HFFc6 (cell line): ENCODE data around the gene FRAS1. TPM values are rescaled to one million over a fixed set of nuclear protein-coding genes. Genes with fewer than 3 reads are reported as not detected.

ENCODE experiments used
- DNase-seq: peaks from one replicate; pipeline ENCODE4 v3.0.0-alpha.2; 2018
- H3K27ac Mint-ChIP-seq: 2 replicates; pipeline ENCODE4 v1.8.0; 2020; ENCODE audit warnings: mild to moderate bottlenecking, mixed read lengths
- H3K27me3 Mint-ChIP-seq: 2 replicates; pipeline ENCODE4 v1.8.0; 2021; ENCODE audit warnings: mild to moderate bottlenecking, moderate library complexity, mixed read lengths; ENCODE audit not compliant: insufficient read depth
- H3K36me3 Mint-ChIP-seq: 2 replicates; pipeline ENCODE4 v1.8.0; 2021; ENCODE audit warnings: low read depth, mixed read lengths
- H3K4me1 Mint-ChIP-seq: 2 replicates; pipeline ENCODE4 v1.8.0; 2020; ENCODE audit warnings: low read depth, mixed read lengths
- H3K4me3 Mint-ChIP-seq: 2 replicates; pipeline ENCODE4 v1.8.0; 2020; ENCODE audit warnings: mild to moderate bottlenecking, moderate library complexity, mixed read lengths
- H3K9me3 Mint-ChIP-seq: 2 replicates; pipeline ENCODE4 v1.8.0; 2020; ENCODE audit warnings: mild to moderate bottlenecking, mixed read lengths
- CTCF ChIP-seq: fragments of 200-600 bp; sonication (generic); IDR thresholded peaks from 2 replicates; pipeline ENCODE4 v1.5.0; 2021; ENCODE audit warnings: antibody characterized with exemption, mild to moderate bottlenecking
- total RNA-seq, 6 experiments: library from RNA; stranded (reverse); fragmentation: NEBNext Ultra II Directional; extraction: Animal tissue kit (Norgen Biotek cat#: 25700); gene quantifications; 2 replicates in 1 of 6; 3 replicates in 5 of 6; pipeline ENCODE4 v1.2.3, GENCODE V29; 2021

Gene FRAS1
- total RNA-seq, 6 experiments from 2014 or later = 1.7 to 11.0 (median 2.3) TPM

DNA sequence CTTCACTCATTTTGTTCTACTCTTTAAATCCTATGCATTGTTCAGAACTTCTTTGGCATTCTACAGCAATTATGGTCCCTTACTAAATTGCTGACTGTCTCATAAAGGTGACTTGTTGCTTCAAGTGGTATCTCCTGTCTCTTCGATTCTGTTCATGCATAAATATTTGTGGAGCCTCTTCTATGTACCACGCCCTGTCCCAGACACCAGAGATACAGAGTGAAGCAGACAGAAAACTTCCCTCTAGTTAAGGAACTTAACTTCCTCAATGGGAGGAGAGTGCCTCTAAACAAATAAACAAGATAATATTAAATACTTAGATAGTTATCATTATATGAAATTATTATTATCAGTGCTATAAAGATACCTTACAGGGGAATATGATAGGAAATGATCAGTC is 235.7 kb downstream of the FRAS1 start:
- no peak overlapping the region for H3K27ac Mint-ChIP-seq
- no peak for TF ChIP-seq CTCF
- H3K27me3 Mint-ChIP-seq = no peaks in the 10 kb centered on the region
- DNase-seq = no peak
- peaks cover 62% of the 10 kb centered on the region for H3K4me1 Mint-ChIP-seq
- no peaks in the 10 kb centered on the region; the same call in 1 of the 2 replicates for H3K36me3 Mint-ChIP-seq
- H3K9me3 Mint-ChIP-seq = no peaks in the 10 kb centered on the region
- no peak overlapping the region for H3K4me3 Mint-ChIP-seq

DNA sequence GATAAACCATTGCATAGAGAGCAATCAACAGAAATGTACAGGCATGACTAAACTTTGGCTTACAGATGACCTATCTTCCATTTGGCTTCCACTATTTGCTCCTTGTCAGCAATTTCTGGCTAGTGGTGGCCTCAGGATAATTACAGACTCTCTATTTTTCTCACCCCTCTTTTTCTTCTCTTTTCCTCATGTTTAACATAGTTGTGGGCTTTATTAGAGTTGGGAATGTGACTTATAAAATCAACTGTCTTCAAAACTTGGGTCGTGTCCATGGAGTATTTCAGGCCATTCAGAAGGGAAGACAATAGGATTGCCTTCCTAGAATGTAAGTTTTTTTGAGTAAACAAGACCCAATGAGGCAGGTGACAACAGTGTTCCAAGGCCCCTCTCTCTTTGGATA is 236.2 kb downstream of the FRAS1 start:
- TF ChIP-seq CTCF = no peak
- H3K27me3 Mint-ChIP-seq = no peaks in the 10 kb centered on the region
- H3K4me1 Mint-ChIP-seq = peaks cover 62% of the 10 kb centered on the region
- peak overlapping the region; percentile 8 for H3K4me3 Mint-ChIP-seq
- peak overlapping the region; percentile 65 for H3K27ac Mint-ChIP-seq
- peak; percentile 65 for DNase-seq
- no peaks in the 10 kb centered on the region; the same call in 1 of the 2 replicates for H3K36me3 Mint-ChIP-seq
- H3K9me3 Mint-ChIP-seq = no peaks in the 10 kb centered on the region

- peak overlapping the region; percentile 8 for H3K4me3 Mint-ChIP-seq
- no peaks in the 10 kb centered on the region for H3K9me3 Mint-ChIP-seq
- H3K4me1 Mint-ChIP-seq = peaks cover 63% of the 10 kb centered on the region
- H3K27ac Mint-ChIP-seq = peak overlapping the region; percentile 65
- peak; percentile 95 for DNase-seq
- no peaks in the 10 kb centered on the region for H3K36me3 Mint-ChIP-seq
- TF ChIP-seq CTCF = no peak
- no peaks in the 10 kb centered on the region for H3K27me3 Mint-ChIP-seq
Measured at GRCh38 chr4:78293821-78294301, 236.7 kb downstream of the FRAS1 start.

DNA sequence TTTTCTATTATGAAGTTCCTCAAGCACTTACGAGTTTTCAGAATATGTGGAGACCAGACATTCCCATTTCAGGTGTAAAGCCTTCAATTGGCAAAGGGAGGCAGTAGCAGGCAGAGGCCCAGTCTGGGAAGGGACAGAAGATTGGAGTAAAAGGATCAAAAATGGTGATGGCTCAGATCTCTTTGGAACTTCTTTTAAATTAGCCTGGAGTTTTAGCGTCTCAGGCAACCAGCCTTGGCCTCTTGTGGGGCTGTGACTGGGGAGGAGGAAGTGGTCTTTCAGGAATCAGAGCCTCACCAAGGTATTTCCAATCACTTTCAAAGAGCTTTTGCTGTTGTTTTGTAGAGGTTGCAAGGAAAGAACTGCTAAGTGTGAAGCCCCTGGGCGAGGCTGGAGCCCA is 239.1 kb downstream of the FRAS1 start:
- H3K4me1 Mint-ChIP-seq = peaks cover 76% of the 10 kb centered on the region
- TF ChIP-seq CTCF = no peak

DNA sequence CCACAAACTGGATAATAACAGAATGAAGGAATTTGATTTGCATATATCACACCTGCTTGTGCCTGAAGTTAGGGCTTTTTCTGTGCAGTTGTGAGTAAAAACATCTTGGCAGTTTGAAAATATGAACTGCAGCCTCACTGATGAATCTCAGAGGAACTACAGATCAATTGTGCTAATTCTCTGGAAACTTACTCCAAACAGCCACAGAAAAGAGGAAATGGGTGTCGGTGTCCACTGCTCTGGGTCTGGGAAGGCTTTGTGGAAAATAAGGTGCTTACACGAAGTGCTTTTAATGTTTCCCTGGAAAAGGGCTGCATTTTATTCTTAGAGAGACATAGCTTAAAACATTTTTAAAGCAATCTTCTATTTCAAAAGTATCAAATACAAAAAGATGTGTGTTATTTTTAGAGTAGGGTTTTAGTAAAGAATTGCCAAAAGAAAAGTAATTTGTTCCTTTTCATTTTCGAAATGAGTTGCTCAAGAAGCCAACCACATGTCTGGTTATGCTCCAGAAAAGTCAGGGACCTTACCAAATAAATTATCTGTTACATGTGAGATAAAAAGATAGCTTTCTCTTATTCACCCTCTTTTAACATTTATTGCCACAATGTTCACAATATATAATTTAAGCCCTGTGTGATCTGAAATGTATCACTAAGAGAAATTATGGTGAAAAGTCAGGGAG is 240.1 kb downstream of the FRAS1 start:
- Mint-ChIP-seq H3K27ac (peak overlapping the region; percentile 32), H3K27me3 (no peaks in the 10 kb centered on the region), H3K36me3 (no peaks in the 10 kb centered on the region), H3K4me3 (peak overlapping the region; percentile 48), H3K4me1 (peaks cover 76% of the 10 kb centered on the region), H3K9me3 (no peaks in the 10 kb centered on the region)
- TF ChIP-seq CTCF = no peak
- DNase-seq = no peak

More for the DNA sequence above, 239.1 kb downstream of the FRAS1 start:
- no peak for DNase-seq
- H3K4me3 Mint-ChIP-seq = no peak overlapping the region
- no peak overlapping the region for H3K27ac Mint-ChIP-seq
- no peaks in the 10 kb centered on the region for H3K27me3 Mint-ChIP-seq
- no peaks in the 10 kb centered on the region for H3K9me3 Mint-ChIP-seq
- no peaks in the 10 kb centered on the region for H3K36me3 Mint-ChIP-seq
